GM13977 (cell line): Measurements from ENCODE around the gene IER5L.
"Not testable (repeated sequence)": the region's sequence is repeated elsewhere in the genome, so short reads cannot be mapped to it uniquely, and the experiment has no call there.

Experiments used
- DNase-seq: peaks from one replicate; pipeline ENCODE4 v3.0.0; 2012; ENCODE audit warnings: low spot score
- in situ Hi-C: fragments of 300-500 bp; cut with MboI; formaldehyde crosslinking; loops from one replicate; pipeline ENCODE4 v1.12.0; 2022; ENCODE audit warnings: low sequenced_read_pairs, low pct_unique_long_range_greater_than_20kb, mixed read lengths, inconsistent platforms; ENCODE audit not compliant: unreplicated experiment
- TF ChIP-seq, protein P1 (sequence below): IDR thresholded peaks from 2 replicates; pipeline ENCODE4 v1.5.1; 2012; ENCODE audit warnings: mild to moderate bottlenecking, control low read depth; ENCODE audit not compliant: insufficient read depth; ENCODE audit errors: extremely low read depth, missing control alignments

IER5L gene

DNA sequence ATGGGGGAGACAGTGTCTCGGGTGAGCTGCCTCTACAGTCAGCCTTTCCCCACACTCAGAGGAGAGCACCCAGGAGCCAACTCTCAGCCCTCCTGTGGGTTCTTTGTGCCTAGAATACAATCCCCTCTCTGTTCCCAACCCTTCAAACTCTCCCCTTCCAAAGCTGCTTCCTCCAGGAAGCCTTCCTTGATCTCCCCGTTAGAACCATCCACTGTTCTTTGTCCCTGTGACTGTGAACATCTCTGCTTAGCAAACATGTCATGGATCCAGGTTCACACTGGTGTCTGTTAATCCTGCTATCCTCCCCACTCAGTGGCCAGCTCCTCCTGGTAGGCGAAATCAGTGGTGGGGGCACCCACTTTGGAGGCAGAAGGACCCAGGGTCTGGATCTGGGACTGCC, 16.2 kb upstream of the IER5L start:
- no peak for DNase-seq
- TF ChIP-seq, protein P1, sequence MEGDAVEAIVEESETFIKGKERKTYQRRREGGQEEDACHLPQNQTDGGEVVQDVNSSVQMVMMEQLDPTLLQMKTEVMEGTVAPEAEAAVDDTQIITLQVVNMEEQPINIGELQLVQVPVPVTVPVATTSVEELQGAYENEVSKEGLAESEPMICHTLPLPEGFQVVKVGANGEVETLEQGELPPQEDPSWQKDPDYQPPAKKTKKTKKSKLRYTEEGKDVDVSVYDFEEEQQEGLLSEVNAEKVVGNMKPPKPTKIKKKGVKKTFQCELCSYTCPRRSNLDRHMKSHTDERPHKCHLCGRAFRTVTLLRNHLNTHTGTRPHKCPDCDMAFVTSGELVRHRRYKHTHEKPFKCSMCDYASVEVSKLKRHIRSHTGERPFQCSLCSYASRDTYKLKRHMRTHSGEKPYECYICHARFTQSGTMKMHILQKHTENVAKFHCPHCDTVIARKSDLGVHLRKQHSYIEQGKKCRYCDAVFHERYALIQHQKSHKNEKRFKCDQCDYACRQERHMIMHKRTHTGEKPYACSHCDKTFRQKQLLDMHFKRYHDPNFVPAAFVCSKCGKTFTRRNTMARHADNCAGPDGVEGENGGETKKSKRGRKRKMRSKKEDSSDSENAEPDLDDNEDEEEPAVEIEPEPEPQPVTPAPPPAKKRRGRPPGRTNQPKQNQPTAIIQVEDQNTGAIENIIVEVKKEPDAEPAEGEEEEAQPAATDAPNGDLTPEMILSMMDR, result no peak
- in situ Hi-C loops, result no loop called here

DNA sequence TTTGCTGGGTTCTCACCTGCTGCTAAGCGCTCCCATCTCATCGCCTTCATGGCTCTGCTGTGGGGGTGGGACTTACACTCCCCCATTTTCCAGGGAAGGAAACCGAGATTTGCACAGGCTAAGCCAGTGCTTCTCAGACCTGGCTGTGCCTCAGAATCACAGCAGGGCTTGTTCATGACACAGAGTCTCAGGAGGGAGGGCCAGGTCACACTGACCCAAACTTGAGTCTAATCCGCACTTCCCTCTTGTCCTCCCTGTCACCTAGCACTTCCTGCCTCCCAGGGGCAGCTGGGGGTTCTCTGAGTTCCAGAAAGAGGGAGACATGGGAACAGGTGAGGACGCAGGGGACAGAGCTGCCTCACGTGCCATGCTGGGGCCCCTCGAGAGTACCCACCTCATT, 15.6 kb upstream of the IER5L start:
- in situ Hi-C loops, result no loop called here

DNA sequence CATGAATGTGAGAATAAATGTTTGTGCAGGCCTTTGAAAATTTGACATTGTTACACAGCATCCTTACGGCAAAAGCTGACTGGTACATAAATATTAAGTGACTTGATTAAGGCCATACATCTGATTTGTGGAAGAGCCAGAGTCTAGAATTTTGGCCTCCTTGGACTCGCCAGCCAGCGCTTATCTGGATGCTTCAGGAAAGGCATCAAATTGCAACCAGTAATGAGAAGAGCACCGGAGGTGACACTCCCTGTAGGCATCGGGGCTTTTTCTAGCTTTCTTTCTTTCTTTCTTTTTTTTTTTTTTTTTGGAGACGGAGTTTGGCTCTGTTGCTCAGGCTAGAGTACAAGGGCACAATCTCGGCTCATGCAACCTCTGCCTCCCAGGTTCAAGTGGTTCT, 13.2 kb upstream of the IER5L start:
- in situ Hi-C loops, result no loop called here
- TF ChIP-seq, protein P1, result no peak
- no peak for DNase-seq

More for the DNA sequence above, 15.6 kb upstream of the IER5L start:
- TF ChIP-seq, protein P1, result no peak
- DNase-seq, result no peak

DNA sequence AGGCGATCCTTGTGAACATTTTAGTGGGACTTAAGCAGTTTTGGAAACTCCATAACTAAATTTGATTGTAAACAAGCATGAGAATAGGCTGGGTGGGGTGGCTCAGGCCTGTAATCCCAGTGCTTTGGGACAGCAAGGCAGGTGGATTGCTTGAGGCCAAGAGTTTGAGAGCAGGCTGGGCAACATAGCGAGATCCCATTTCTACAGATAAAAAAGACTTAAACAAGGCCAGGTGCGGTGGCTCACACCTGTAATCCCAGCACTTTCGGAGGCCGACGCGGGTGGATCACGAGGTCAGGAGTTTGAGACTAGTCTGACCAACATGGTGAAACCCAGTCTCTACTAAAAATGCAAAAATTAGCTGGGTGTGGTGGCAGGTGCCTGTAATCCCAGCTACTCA, 11.9 kb upstream of the IER5L start:
- in situ Hi-C loops, DNase-seq: not testable (repeated sequence)

DNA sequence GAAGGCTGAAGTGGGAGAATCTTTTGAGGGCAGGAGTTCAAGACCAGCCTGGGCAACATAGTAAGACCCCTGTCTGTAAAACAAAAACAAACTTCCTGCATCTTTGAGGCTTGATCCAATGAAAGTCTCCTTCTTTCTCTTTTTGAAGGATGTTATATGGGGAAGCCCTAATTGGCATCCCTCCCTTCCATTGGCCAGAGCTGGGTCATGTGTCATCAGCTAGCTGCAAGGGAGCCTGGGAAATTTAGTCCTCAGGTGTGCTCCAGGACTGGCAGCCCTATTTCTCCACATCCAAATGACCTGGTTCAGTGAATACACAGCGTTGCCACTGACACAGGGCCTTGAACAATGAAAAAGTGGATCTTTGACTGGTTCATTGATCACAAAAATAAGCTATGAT, 9.0 kb upstream of the IER5L start:
- TF ChIP-seq, protein P1, result no peak
- DNase-seq, result no peak
- in situ Hi-C loops, result no loop called here

DNA sequence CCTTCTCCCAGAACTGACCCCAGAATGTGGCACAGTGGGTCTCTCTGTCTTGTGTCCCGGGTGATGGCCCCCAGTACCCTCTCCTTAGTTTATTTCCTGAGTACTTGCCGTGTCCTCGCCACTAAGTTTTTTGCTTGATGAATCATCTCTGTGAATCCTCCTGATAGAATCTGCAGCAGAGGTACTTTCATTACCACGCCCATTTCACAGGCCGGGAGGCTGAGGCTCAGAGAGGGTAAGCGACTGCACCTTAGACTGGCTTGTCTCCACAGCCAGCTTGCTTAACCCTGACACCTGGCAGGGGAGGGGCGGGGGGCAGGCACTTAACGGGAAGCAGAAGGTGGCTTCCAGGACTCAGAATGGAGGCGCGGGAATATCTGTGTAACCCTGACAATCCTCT, 7.9 kb upstream of the IER5L start:
- TF ChIP-seq, protein P1, result no peak
- in situ Hi-C loops, result no loop called here

DNA sequence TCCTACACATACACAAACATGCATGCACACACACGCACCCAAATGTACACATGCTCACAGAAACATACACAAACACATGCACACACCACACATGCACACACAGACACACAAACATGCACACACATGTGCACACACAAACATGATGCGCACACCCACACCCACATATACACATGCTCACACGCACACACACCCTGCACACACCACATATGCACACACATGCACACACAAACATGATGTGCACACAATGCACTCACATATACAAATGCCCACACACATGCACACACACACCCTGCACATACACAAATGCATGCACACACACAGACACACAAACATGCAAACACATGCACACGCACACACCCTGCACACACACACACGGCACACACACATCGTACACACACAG, 7.3 kb upstream of the IER5L start:
- TF ChIP-seq, protein P1, result no peak
- no peak for DNase-seq
- in situ Hi-C loops, result no loop called here

More for the DNA sequence above, 7.9 kb upstream of the IER5L start:
- no peak for DNase-seq
